Hypothalamus (tissue), 51 donors: ENCODE results near the gene ZFAND4.
A peak's percentile ranks its signal among the peaks of the same experiment; 100 is the strongest.
"Not testable (repeated sequence)": the region's sequence is repeated elsewhere in the genome, so short reads cannot be mapped to it uniquely, and the experiment has no call there.

ENCODE experiments used
- DNase-seq, 51 donors: peaks; one replicate each; lab custom pipeline; 2025; lab: John Stamatoyannopoulos, UW

The ZFAND4 gene

DNA sequence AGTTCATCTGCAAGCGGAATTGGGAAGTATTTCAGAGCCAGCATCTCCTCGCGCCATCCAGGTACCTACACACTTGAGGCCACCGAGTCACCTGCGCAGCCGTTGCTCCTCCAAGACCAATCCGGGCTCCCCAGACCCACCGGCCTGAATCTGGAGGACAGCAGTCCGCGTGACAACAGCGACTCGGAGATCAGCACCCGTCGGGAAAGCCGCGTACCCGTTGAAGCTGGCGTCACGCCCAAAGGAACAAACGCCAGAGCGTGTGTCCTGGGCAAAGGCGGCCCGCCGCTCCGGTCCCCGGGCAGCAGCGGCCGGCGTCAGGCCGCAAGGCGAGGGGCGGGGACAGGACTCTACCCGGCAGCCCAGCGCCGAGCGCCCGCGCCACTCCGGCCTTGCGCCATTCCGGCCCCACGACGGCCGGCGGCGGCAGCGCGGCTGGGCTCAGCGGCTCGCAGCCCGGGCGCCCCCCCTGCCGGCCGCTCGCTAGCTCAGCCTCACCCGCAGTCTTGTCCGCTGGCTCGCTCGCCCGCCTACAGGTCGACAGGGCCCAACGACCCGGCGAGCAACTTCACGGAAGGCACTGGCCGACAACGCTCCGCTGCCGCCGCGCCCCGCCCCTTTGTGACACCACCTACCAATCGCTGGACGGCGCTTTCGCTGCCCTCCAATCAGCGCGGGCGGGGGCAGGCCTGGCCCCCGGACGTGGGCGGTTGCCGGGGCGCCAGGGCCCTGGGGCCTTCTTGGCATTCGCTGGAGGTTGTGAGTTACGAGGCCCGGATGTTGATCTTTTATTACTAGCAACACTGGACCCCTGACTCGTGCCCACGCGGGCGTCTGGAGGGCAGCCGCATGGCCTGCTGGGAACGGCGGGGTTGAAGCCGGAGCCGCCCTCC is at the start of gene ZFAND4:
ZFAND4 (minus strand) TSS at position 592 of the 893 bp plus-strand sequence. CDS start 9,047 bp downstream, outside the sequence.
- peak; percentile 61 to 97 (median 94) for DNase-seq

DNA sequence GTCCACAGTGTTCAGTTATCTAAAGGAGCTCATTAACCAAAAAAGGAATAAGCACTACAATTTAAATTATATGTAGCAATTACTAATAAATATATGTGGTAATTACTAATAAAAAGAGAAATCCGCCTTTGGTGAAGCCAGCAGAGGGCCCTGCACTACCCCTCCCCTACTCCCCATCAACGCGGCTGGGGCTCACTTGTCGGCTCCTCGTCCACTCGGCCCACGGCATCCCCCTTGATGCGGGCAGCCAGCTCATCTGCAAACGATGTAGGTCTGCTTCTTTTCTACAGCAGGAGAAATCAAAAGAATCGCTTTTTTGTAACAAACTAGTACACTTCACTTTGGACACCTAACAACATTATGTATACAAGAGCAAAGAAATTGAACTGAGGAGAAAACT is 48.9 kb upstream of the ZFAND4 start:
- DNase-seq = not testable (repeated sequence)

DNA sequence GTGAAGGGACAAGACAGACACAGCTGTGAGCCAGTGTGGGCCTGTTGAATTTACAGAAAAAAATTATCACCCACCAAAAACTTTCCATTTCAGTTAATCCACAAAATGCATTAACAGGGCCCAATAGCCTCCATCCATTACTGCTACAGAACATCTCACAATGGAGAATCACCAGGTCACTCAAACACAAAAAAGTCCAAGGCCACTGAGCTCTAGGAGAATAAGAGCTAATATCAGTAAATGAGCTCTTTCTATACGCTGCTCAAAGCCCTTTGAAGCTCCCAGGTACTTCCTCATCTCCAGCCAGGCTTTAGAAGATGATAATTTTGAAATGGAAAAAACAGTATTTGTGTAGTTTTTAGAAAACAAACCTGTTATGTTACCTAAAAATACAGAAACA is 45.1 kb upstream of the ZFAND4 start:
- DNase-seq = not testable (repeated sequence)

DNA sequence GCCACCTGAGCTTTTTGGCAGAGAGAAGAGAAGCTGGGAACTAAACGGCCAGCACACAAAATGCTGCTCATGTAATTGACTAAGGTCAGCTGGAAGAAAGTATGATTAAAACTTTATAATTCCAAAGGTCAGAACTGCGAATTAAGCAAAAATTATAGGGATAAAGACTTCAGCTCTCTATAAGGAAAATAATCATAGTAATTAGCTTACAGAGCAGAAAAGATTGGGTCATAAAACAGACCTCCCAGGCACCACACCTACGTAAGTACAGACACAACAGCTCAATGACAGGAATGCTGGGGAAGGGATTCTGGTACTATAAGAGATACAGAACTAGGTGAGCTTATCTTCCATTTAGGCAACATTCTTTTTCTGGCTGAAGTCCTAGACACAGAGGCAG is 44.5 kb upstream of the ZFAND4 start:
- DNase-seq = not testable (repeated sequence)

DNA sequence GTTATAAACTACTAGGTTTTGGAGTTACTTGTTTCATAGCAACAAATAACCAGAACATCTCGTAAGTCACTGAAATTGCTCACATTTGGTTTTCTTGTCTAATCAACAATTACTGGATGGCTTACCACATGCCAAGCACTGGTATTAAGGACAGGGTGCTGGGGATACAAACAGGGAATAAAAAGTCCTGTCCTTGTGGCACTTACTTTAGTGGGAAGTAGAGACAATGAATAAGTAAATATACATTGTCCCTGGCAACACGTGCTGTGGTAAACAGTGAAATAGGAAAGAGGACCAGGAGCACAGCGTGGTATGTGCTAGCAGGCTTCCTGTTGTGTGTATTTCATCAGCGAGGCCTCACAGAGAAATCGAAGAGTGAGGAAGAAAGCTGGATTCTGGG is 38.7 kb upstream of the ZFAND4 start:
- not testable (repeated sequence) for DNase-seq

DNA sequence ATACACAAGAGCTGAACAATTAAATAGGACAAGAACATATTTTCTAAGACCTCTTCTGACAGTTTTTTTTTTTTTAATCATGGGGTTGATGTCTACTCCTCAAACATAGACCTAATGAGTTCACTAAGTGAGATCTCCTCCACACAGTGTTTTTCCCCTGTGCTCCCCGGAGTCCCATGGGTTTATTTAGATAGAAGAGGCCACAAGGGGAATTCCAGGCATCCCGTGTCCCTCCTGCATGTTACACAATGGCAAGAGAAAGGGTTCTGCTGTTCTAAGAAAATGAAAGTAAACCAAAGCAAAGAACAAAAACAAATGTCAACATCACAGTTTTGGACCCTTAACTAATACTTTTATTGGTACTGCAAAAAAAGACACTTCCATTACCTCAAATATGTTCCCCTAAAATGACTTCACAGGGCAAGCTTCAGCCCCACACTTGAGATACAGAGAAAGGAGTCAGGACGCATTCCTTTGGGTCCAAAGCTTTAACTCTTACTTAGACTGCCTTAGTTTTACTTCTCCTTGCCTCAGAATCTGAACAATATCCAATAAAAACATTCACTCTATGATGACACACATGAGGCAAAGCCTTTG is 37.7 kb upstream of the ZFAND4 start:
- DNase-seq = not testable (repeated sequence)

DNA sequence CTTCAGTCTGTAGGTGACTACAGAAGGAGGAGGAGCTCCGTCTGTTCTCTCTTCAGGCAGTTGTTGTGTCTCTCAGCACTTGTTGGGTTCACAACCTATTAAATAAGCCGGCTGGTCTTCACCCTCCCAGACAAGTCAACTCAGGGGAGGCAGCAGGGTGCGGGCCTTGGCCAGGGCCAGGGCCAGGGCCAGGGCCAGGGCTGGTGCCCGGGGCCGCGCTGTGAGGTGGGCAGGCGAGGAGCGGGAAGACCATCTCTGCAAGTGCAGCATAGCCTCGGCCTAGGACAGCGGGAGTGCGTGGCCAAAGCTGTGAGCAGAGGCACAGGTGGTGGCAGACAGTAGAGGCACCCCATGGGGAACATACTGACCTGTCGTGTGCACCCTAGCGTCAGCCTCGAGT is 5.9 kb upstream of the ZFAND4 start:
- not testable (repeated sequence) for DNase-seq

DNA sequence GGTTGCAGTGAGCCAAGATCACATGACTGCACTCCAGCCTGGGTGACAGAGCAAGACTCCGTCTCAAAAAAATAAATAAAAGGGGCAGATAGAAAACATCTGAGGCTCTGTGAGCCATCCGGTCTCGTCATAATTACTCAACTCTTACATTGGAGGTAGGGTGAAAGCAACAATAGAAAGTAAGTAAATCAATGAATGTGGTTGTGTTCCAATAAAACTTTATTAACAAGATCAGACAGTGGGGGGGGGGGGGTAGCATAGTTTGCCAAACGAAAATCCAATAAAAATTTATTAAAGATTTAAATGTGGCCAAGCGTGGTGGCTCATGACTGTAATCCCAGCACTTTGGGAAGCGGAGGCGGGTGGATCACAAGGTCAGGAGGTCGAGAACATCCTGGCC is 2.8 kb upstream of the ZFAND4 start:
- no peak for DNase-seq

DNA sequence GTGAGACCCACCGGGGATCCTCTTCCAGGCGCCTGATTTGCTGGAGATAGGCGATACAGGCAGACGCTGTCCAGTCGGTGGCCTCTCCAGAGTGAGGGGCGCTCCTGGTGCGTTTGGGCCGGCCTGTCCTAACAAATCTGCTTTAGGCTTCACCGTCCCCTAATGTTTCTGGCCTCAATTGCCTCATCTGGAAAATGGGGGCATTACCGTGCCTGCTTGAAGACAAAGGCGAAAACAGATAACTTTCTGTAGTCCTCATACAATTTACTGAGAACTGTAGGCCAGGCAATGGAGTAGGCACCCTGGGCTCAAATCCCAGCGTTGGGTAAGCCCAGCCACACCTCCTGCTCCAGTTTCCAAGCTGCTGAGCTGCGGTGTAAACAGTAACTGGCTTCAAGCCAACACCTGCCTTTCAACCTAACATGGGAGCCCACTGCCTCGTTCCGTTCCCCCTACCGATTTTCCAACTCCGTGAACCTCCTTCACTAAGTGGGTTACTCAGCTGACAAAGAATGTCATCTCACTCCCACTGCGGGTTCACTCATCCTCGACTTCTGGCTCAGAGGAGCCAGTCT is 589 bp upstream of the ZFAND4 start:
- DNase-seq = peak in 7 of 51 donors; percentile 5 to 37 (median 21)

DNA sequence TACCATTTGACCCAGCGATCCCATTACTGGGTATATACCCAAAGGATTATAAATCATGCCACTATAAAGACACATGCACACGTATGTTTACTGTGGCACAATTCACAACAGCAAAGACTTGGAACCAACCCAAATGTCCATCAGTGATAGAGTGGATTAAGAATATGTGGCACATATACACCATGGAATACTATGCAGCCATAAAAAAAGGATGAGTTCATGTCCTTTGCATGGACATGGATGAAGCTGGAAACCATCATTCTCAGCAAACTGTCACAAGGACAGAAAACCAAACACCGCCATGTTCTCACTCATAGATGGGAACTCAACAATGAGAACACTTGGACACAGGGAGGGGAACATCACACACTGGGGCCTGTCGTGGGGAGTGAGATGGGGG is 1.3 kb downstream of the ZFAND4 start:
- not testable (repeated sequence) for DNase-seq

DNA sequence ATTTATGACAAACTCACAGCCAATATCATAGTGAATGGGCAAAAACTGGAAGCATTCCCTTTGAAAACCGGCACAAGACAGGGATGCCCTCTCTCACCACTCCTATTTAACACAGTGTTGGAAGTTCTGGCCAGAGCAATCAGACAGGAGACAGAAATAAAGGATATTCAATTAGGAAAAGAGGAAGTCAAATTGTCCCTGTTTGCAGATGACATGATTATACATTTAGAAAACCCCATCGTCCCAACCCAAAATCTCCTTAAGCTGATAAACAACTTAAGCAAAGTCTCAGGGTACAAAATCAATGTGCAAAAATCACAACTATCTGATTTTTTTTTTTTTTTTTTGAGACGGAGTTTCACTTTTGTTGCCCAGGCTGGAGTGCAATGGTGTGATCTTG is 2.7 kb downstream of the ZFAND4 start:
- DNase-seq = not testable (repeated sequence)

DNA sequence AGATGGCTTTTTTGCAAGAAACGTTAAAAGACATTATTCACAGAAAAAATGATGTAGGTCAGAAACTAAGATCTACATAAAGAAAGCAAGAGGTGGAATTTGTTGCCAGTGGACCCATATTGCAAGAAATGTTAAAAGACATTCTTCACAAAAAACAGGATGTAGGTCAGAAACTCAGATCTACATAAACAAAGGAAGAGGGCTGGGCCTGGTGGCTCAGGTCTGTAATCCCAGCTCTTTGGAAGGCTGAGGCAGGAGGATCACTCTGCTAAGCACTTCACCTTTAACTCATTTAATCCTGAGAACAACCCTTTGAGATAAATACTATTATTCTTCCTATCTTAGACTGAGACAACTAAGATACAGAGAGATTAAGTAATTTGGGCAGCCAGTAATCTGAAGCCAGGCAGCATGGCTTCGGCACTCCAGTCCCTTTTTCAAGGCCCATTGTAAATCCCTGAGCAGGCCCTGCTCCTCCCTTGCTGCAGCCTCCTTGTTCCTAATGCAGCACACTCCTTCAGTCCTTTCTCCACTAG is 11.6 kb downstream of the ZFAND4 start:
- DNase-seq = no peak

DNA sequence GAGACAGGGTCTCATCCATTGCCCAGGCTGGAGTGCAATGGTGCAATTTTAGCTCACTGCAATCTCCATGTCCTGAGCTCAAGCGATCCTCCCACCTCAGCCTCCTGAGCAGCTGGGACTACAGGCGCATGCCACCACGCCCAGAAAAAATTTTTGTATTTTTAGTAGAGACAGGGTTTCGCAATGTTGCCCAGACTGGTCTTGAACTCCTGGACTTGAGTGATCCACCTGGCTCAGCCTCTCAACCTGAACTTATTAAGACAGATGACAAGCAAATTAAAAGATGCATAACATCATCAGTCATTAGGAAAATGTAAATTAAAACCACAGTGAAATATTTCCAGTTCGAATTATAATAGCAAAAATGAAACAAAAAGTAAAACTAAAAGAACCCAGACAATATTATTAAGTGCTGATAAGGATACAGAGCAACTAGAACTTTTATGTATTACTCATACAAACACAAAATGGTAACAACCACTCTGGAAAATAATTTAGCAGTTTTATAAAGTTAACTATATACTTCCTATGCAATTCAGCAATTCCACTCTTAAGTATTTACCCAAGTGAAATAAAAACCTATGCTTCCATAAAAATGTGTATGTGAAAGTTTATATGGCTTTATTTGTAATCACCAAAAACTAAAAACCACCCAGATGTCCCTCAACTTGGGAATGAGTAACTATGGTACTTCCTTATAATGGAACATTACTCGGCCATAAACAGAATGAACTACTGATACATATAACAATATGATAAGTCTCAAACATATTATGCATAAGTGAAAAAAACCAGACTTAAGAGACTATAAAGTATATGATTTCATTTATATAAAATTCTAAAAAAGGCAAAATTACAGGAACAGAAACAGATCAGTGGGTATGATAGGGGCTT is 15.3 kb downstream of the ZFAND4 start:
- DNase-seq = no peak

DNA sequence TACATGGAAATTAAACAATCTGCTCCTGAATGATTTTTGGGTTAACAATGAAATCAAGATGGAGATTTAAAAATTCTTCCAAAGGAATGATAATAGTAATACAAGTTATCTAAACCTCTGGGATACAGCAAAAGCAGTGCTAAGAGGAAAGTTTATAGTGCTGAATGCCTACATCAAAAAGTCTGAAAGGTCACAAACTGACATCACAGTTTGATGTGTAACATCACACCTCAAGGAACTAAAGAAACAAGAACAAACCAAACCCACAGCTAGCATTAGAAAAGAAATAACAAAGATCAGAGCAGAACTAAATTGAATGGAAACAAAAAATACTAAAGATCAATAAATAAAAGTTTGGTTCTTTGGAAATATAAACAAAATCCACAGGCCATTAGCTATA is 17.4 kb downstream of the ZFAND4 start:
- DNase-seq = no peak

DNA sequence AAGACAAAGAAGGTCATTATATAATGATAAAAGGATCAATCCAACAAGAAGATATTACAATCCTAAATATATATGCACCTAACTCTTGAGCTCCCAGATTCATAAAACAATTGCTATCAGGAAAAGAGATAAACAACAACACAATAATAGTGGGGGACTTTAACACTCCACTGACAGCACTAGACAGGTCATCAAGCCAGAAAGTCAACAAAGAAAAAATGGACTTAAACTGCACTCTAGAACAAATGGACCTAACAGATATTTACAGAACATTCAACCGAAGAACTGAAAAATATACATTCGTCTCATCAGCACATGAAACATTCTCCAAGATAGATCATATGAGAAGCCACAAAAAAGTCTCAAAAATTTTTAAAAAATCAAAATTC is 17.8 kb downstream of the ZFAND4 start:
- not testable (repeated sequence) for DNase-seq

DNA sequence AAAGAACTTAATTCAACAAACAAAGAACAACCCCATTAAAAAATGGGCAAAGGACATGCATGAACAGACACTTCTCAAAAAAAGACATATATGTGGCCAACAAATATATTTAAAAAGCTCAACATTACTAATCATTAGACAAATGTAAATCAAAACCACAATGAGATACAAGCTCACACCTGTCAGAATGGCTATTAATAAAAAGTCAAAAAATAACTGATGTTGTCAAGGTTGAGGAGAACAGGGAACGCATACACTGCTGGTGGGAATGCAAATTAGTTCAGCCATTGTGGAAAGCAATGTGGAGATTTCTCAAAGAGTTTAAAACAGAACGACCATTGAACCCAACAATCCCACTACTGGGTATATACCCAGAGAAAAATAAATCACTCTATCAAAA is 19.1 kb downstream of the ZFAND4 start:
- DNase-seq = no peak

DNA sequence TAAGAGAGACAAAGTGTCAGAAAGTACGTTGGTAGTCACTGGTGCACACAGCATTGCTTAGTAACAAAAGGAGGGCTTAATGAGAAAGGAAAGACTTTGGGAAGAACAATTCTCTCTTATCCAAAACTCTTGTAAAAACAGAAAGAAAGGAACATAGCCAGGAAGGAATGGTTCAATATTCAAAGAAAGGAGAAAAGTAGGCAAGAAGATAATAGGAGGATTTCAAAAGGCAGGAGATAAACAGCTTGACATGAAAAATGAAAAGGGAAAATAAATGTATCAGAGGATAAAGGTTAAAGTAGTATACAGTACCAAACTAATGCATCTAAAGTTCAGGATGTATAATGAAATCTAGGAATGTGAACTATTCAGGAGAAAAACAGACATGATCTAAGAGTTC is 20.1 kb downstream of the ZFAND4 start:
- no peak for DNase-seq

DNA sequence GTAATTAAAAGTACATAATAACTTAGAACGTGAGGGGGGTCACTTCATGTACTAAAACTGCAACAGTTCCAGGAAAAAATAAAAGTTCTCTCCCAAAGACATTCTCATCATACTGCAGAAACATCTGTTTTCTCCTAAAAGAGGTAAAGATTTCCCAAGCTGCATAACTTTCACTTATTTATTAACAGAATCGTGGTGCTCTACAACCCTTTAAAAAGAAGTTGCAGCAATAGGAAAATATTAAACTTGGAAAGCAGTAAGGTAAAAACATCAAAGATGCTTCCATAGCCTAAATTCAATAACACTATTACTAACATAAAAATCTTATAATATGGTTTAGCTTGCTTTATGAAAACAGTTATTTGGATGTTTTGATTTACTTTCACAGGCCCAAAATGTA is 23.3 kb downstream of the ZFAND4 start:
- DNase-seq = no peak

DNA sequence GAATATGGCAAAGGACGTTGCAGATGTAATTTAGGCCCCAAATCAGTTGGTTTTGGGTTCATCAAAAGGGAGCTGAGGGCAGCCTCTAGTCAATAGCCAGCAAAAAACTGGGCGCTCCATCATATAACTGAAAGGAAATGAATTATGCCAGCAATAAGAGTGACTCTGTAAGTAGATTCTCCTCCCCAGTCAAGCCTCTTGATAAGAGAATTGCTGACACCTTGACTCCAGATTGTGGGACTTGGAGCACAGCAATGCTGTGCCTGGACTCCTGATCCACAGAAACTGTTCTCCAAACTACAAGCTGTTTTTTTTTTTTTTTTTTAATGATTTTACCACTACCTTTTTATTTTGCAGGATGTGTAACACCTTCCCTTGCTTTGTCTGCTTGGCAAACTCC is 25.5 kb downstream of the ZFAND4 start:
- DNase-seq = no peak

DNA sequence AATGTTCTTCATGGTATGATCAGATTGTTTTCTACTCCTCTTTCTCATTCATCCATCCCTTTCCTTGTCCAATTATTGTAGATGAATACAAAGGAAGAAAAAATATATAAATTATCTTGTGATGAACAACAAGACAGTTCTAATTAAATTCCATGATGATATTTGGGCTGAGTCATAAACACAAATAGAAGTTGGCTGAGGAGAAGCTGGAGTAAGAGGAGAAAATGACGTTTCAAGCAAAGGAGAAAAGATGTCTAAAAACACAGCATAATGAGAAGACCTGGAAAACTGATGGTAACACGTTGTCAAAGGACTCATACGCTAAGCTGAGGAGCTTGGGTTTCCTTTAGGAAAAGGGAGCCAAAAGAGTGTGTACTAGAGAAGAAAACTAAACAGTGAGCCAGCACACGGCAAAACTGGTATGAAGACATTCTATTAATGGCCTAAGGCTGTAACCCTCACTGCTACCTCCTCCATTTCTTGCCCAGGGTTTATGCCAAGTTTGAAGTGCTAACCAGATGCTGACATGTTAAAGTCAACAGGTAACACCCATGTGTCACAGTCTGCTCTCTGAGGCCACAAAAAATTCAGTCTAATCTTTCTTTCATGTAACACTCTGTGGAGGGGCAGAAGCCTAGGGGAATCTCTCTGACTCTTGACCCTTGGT is 26.1 kb downstream of the ZFAND4 start:
- no peak for DNase-seq
